H1 (cell line): ENCODE results near the gene S100A16.

Experiments
- BRCA1 ChIP-seq: IDR thresholded peaks from 2 replicates; pipeline ENCODE4 v1.6.1; 2012; ENCODE audit warnings: low read depth, low read length, improper control_type of control experiment
- POLR2A ChIP-seq, 2 experiments: IDR thresholded peaks; 1 replicate in 1 of 2; 2 replicates in 1 of 2; pipeline ENCODE4 v1.6.1; 2011; ENCODE audit warnings: low read depth in 2 of 2, low read length in 2 of 2, mild to moderate bottlenecking in 2 of 2; ENCODE audit errors: control extremely low read depth in 1 of 2
- TF ChIP-seq, protein P1 (sequence below), 3 experiments: IDR thresholded peaks; 1 replicate in 2 of 3; 2 replicates in 1 of 3; pipeline versions ENCODE4 v1.5.1 to v1.6.1; 2011; ENCODE audit warnings: low read length in 3 of 3, mild to moderate bottlenecking in 3 of 3, inconsistent platforms in 2 of 3, low read depth in 1 of 3, moderate library complexity in 1 of 3; ENCODE audit not compliant: insufficient read depth in 1 of 3; ENCODE audit errors: control extremely low read depth in 1 of 3

DNA sequence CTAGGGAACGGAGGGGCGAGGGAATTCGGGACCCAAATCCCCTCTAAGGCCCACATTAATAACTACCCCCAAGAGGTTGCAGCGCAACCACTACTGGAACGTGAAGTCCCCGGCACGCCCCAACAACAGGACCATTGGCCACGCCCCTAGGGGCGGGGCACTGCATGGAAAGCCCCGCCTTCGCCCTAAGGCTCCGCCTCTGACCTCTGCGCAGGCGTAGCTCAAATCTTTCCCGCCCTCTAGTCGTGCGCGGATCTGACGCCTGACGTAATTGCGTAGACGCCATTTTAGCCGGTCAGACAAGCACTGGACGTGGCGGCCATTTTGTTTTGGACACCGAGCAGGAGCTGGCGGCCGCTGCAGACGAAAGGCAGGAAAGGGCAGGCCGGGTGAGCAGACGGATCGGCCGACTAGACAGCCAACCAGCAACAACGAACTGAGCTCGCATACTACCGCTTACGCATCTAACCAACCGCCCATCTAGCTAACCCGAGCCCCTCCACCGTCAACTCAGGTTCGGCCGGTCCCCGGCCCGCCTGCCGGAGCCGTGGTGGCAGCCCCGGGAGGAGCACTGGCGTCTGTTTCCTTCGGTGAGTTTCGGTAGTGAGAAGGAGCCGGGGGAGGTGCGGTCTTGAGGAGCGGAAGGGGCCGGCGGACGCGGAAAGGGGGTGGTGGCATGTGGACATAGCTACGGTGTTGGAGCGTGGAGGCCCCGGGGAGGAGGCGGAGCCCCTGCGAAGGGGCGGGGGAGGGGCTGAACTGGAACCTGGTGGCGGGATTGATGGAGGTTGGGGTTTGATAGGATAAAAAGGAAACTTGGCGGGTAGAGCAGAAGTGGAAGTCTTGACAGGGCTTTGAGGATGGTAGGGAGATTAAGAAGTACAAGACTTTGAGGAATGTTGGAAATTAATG lies 21.1 kb upstream of the S100A16 start, which contains the start of gene CHTOP:
- TF ChIP-seq POLR2A (IDR thresholded peaks at IDR 0.05; ENCODE audit: control extremely low read depth in 1 of 2, low read depth in 2 of 2, low read length in 2 of 2) (peak; percentile 82 to 97), BRCA1 (no peak)
- TF ChIP-seq, protein P1, sequence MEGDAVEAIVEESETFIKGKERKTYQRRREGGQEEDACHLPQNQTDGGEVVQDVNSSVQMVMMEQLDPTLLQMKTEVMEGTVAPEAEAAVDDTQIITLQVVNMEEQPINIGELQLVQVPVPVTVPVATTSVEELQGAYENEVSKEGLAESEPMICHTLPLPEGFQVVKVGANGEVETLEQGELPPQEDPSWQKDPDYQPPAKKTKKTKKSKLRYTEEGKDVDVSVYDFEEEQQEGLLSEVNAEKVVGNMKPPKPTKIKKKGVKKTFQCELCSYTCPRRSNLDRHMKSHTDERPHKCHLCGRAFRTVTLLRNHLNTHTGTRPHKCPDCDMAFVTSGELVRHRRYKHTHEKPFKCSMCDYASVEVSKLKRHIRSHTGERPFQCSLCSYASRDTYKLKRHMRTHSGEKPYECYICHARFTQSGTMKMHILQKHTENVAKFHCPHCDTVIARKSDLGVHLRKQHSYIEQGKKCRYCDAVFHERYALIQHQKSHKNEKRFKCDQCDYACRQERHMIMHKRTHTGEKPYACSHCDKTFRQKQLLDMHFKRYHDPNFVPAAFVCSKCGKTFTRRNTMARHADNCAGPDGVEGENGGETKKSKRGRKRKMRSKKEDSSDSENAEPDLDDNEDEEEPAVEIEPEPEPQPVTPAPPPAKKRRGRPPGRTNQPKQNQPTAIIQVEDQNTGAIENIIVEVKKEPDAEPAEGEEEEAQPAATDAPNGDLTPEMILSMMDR (IDR thresholded peaks at IDR 0.05; ENCODE audit: control extremely low read depth in 1 of 3, insufficient read depth in 1 of 3, low read depth in 1 of 3, low read length in 3 of 3): peak in 1 of 3 experiments; percentile 10; a peak in 1 of 4 replicates
